Ectodermal cell (in vitro differentiated cells): ENCODE data around the gene NXPH2.

Experiments used
- H3K27ac ChIP-seq: 2 replicates; pipeline ENCODE4 v1.7.0; 2013; ENCODE audit warnings: mild to moderate bottlenecking, low read depth, low read length; ENCODE audit not compliant: insufficient read depth, poor library complexity, severe bottlenecking
- H3K27me3 ChIP-seq: 2 replicates; pipeline ENCODE4 v1.7.0; 2013; ENCODE audit warnings: mild to moderate bottlenecking, low read length; ENCODE audit not compliant: insufficient read depth, control insufficient read depth, poor library complexity, severe bottlenecking
- H3K36me3 ChIP-seq: one replicate; pipeline ENCODE4 v1.7.0; 2013; ENCODE audit warnings: low read length; ENCODE audit not compliant: control insufficient read depth, insufficient read depth
- H3K4me1 ChIP-seq: one replicate; pipeline ENCODE4 v1.7.0; 2013; ENCODE audit warnings: low read length; ENCODE audit not compliant: control insufficient read depth, insufficient read depth
- H3K4me3 ChIP-seq: 2 replicates; pipeline ENCODE4 v1.7.0; 2013; ENCODE audit warnings: low read depth, low read length, control low read depth; ENCODE audit not compliant: insufficient read depth
- H3K9me3 ChIP-seq: 2 replicates; pipeline ENCODE4 v1.7.0; 2013; ENCODE audit warnings: mild to moderate bottlenecking, low read length, moderate library complexity; ENCODE audit not compliant: control insufficient read depth
- WGBS, 2 experiments: methylation state at CpG; one replicate each; pipeline ENCODE4 v1.1.7; 2013; ENCODE audit warnings: missing lambda C conversion rate in 2 of 2; 5-methylcytosine and 5-hydroxymethylcytosine counted together

The NXPH2 gene

GRCh38 chr2:138689705-138690104 lies 90.5 kb downstream of the NXPH2 start:
- Histone ChIP-seq H3K27ac (no peak overlapping the region), H3K4me1 (no peaks in the 10 kb centered on the region), H3K4me3 (no peak overlapping the region), H3K27me3 (no peaks in the 10 kb centered on the region), H3K9me3 (no peaks in the 10 kb centered on the region), H3K36me3 (no peaks in the 10 kb centered on the region)
- WGBS, 2 experiments, result 82 to 86% methylated on average over 4 of the region's 4 CpGs

DNA sequence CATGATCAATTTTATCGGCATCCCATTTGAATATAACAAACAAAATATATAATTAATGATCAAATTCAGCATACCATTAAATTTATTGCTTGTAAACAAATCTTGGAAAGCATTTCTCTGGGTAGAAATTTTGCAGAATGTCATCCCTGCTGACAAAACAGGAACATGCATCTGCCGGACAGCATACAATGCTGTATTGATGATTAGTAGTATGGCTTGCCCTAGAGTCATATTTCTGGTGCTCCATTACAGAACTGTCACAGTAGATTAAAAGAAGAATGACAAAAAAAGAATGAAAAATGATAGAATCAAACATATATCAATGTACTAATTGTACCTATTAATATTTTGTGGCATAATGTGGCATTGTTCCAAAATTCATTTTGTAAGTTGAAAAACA lies 98.0 kb downstream of the NXPH2 start:
- no peak overlapping the region for H3K27ac ChIP-seq
- H3K27me3 ChIP-seq, result no peaks in the 10 kb centered on the region
- 88 to 100% methylated on average over 1 to 2 of the region's 2 CpGs for WGBS, 2 experiments
- no peaks in the 10 kb centered on the region for H3K4me1 ChIP-seq
- no peaks in the 10 kb centered on the region for H3K9me3 ChIP-seq
- H3K36me3 ChIP-seq, result no peaks in the 10 kb centered on the region
- no peak overlapping the region for H3K4me3 ChIP-seq

GRCh38 chr2:138677221-138677620 lies 103.0 kb downstream of the NXPH2 start:
- Histone ChIP-seq H3K27ac (no peak overlapping the region), H3K4me3 (no peak overlapping the region), H3K36me3 (no peaks in the 10 kb centered on the region), H3K4me1 (no peaks in the 10 kb centered on the region), H3K27me3 (no peaks in the 10 kb centered on the region), H3K9me3 (no peaks in the 10 kb centered on the region)
- WGBS, 2 experiments, result 100% methylated on average over 1 of the region's 1 CpG; no CpG with 5 or more reads in 1 of the 2 experiments

GRCh38 chr2:138676619-138677021 lies 103.6 kb downstream of the NXPH2 start:
- no peak overlapping the region for H3K27ac ChIP-seq
- WGBS, 2 experiments, result 95 to 100% methylated on average over 2 of the region's 2 CpGs
- H3K36me3 ChIP-seq, result no peaks in the 10 kb centered on the region
- H3K9me3 ChIP-seq, result no peaks in the 10 kb centered on the region
- no peak overlapping the region for H3K4me3 ChIP-seq
- H3K4me1 ChIP-seq, result no peaks in the 10 kb centered on the region
- no peaks in the 10 kb centered on the region for H3K27me3 ChIP-seq

DNA sequence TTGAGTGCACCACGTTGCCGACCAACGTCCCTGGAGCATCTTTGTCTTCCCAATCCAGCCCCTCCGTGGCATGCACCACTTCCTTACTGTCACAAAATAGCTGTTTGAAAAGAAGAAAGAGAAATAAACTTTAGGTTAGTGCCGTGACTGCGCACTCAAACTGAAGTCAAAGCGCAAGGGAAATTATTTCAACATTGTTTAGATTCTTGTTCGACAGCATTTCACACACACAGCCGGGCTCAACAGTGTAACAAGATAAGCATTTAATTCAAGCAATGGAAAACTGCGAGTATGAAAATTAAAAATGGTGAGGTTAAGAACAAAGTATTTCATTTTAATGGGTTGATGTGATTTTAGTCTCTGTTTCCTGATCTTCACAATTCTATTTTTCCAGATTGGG lies 108.6 kb downstream of the NXPH2 start:
- Histone ChIP-seq H3K27ac (no peak overlapping the region), H3K27me3 (no peaks in the 10 kb centered on the region), H3K4me3 (no peak overlapping the region), H3K36me3 (no peaks in the 10 kb centered on the region), H3K9me3 (no peaks in the 10 kb centered on the region), H3K4me1 (no peaks in the 10 kb centered on the region)
- 92 to 95% methylated on average over 10 of the region's 10 CpGs for WGBS, 2 experiments

- Histone ChIP-seq H3K4me3 (no peak overlapping the region), H3K36me3 (no peaks in the 10 kb centered on the region), H3K27me3 (no peaks in the 10 kb centered on the region), H3K4me1 (no peaks in the 10 kb centered on the region), H3K9me3 (no peaks in the 10 kb centered on the region), H3K27ac (no peak overlapping the region)
- WGBS, 2 experiments, result 74 to 76% methylated on average over 4 to 5 of the region's 5 CpGs
Observed at GRCh38 chr2:138670734-138671133, 109.5 kb downstream of the NXPH2 start.

- 88 to 89% methylated on average over 2 of the region's 2 CpGs for WGBS, 2 experiments
Observed at GRCh38 chr2:138665937-138666336, 114.3 kb downstream of the NXPH2 start.

GRCh38 chr2:138658187-138658894 lies 121.8 kb downstream of the NXPH2 start:
- Histone ChIP-seq H3K4me1 (no peaks in the 10 kb centered on the region), H3K36me3 (no peaks in the 10 kb centered on the region), H3K27ac (no peak overlapping the region), H3K9me3 (no peaks in the 10 kb centered on the region), H3K27me3 (no peaks in the 10 kb centered on the region), H3K4me3 (no peak overlapping the region)
- 83 to 90% methylated on average over 3 of the region's 3 CpGs for WGBS, 2 experiments

More at GRCh38 chr2:138665937-138666336, 114.3 kb downstream of the NXPH2 start:
- H3K36me3 ChIP-seq, result no peaks in the 10 kb centered on the region
- H3K9me3 ChIP-seq, result no peaks in the 10 kb centered on the region
- no peaks in the 10 kb centered on the region for H3K27me3 ChIP-seq
- no peak overlapping the region for H3K4me3 ChIP-seq
- H3K27ac ChIP-seq, result no peak overlapping the region
- no peaks in the 10 kb centered on the region for H3K4me1 ChIP-seq

- Histone ChIP-seq H3K27ac (no peak overlapping the region), H3K4me1 (no peaks in the 10 kb centered on the region), H3K36me3 (no peaks in the 10 kb centered on the region), H3K4me3 (no peak overlapping the region), H3K27me3 (no peaks in the 10 kb centered on the region), H3K9me3 (no peaks in the 10 kb centered on the region)
- WGBS, 2 experiments, result 92 to 94% methylated on average over 4 of the region's 4 CpGs
Observed at GRCh38 chr2:138654146-138654545, 126.0 kb downstream of the NXPH2 start.

GRCh38 chr2:138652378-138652777 lies 127.8 kb downstream of the NXPH2 start:
- Histone ChIP-seq H3K9me3 (no peaks in the 10 kb centered on the region), H3K4me1 (no peaks in the 10 kb centered on the region), H3K27me3 (no peaks in the 10 kb centered on the region), H3K4me3 (no peak overlapping the region), H3K36me3 (no peaks in the 10 kb centered on the region), H3K27ac (no peak overlapping the region)
- 93 to 95% methylated on average over 5 of the region's 5 CpGs for WGBS, 2 experiments
